Dendritic cell treated with granulocyte-macrophage colony-stimulating factor and Interleukin-4, amounts not matched to agents 40 ng/mL and 50 ng/mL, for 4 days (primary cell): ENCODE data around the gene CCDC71.

Source experiments
- H3K27ac Mint-ChIP-seq: one replicate; pipeline ENCODE4 v1.8.0; 2022; ENCODE audit warnings: mild to moderate bottlenecking, mixed read lengths
- H3K27me3 Mint-ChIP-seq: one replicate; pipeline ENCODE4 v1.8.0; 2022; ENCODE audit warnings: mild to moderate bottlenecking, mixed read lengths
- H3K36me3 Mint-ChIP-seq: one replicate; pipeline ENCODE4 v1.8.0; 2022; ENCODE audit warnings: low read depth, mixed read lengths
- H3K4me1 Mint-ChIP-seq: one replicate; pipeline ENCODE4 v1.8.0; 2022; ENCODE audit warnings: low read depth, mixed read lengths
- H3K4me3 Mint-ChIP-seq: one replicate; pipeline ENCODE4 v1.8.0; 2022; ENCODE audit warnings: mild to moderate bottlenecking, moderate library complexity, mixed read lengths
- H3K9me3 Mint-ChIP-seq: one replicate; pipeline ENCODE4 v1.8.0; 2022; ENCODE audit warnings: mixed read lengths
- intact Hi-C: fragments of 100-400 bp; cut with micrococcal nuclease; formaldehyde crosslinking; loops from one replicate; pipeline ENCODE4 v1.15.0; 2022

CCDC71 gene

DNA sequence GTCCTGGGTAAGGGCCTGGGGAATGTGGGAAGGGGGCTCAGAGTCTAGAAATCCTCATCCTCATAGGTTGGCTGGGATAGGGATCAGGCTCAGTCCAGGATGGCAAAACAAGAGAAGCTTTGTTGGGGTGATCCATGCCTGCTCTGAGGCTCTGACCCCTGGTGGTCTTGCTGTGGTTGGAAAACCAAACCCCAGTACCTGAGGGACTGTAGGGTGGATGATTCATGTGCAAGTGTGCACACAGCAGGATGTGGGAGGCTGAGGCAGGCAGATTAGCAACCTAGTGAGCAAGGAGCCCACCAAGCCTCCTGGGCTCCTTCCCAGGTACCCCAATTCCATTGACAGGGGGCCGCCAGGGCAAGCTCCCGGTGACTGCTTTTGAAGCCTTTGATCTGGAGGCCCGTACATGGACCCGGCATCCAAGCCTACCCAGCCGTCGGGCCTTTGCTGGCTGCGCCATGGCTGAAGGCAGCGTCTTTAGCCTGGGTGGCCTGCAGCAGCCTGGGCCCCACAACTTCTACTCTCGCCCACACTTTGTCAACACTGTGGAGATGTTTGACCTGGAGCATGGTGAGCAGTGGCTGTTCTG is 8.4 kb upstream of the CCDC71 start:
- H3K27ac Mint-ChIP-seq, result no peak overlapping the region
- H3K4me1 Mint-ChIP-seq, result peaks cover 29% of the 10 kb centered on the region
- intact Hi-C loops, result no loop called here
- H3K9me3 Mint-ChIP-seq, result no peaks in the 10 kb centered on the region
- peaks cover 12% of the 10 kb centered on the region for H3K27me3 Mint-ChIP-seq
- H3K4me3 Mint-ChIP-seq, result no peak overlapping the region
- H3K36me3 Mint-ChIP-seq, result no peaks in the 10 kb centered on the region

DNA sequence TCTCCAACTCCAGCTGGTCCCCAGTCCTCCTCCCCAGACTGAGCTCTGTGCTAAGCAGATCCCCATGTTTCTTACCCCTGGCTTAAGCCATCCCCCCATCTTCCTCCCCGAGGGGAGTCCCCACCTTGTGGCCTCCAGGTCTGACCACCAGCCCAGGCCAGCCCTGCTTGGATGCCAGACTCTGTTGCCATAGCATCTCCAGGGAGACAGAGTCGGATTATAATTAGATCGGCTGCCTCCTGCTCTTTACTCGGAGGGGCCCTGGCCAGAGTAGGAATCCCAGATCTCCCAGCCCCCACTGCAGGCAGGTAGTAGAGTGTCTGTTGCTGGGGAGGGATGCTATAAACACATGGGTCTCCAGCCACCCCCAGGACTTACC is 7.7 kb upstream of the CCDC71 start:
- intact Hi-C loops, result no loop called here
- Mint-ChIP-seq H3K36me3 (no peaks in the 10 kb centered on the region), H3K4me1 (peaks cover 29% of the 10 kb centered on the region), H3K9me3 (no peaks in the 10 kb centered on the region), H3K4me3 (no peak overlapping the region), H3K27ac (no peak overlapping the region), H3K27me3 (peaks cover 8% of the 10 kb centered on the region)

GRCh38 chr3:49173116-49173791 is 7.1 kb upstream of the CCDC71 start:
- Mint-ChIP-seq H3K4me1 (peaks cover 29% of the 10 kb centered on the region), H3K36me3 (no peaks in the 10 kb centered on the region), H3K27ac (no peak overlapping the region), H3K9me3 (no peaks in the 10 kb centered on the region), H3K27me3 (peaks cover 8% of the 10 kb centered on the region), H3K4me3 (no peak overlapping the region)
- intact Hi-C loops, result no loop called here

DNA sequence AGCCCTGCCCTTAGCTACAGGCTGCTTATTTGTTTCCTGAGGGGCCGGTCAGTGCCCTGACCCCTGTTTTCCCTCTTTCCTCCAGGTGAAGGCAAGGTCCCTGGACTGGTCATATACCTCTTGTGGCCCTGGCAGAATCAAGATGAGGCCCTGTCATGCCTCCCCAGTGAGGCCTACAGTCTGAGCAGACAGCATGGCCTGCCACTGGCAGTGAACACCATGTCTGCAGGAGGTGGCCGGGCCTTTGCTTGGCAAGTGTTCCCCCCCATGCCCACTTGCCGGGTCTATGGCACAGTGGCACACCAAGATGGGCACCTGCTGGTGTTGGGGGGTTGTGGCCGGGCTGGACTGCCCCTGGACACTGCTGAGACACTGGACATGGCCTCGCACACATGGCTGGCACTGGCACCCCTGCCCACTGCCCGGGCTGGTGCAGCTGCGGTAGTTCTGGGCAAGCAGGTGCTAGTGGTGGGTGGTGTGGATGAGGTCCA is 6.5 kb upstream of the CCDC71 start:
- H3K9me3 Mint-ChIP-seq, result no peaks in the 10 kb centered on the region
- intact Hi-C loops, result no loop called here
- H3K27ac Mint-ChIP-seq, result no peak overlapping the region
- H3K36me3 Mint-ChIP-seq, result no peaks in the 10 kb centered on the region
- peaks cover 9% of the 10 kb centered on the region for H3K27me3 Mint-ChIP-seq
- peaks cover 29% of the 10 kb centered on the region for H3K4me1 Mint-ChIP-seq
- H3K4me3 Mint-ChIP-seq, result no peak overlapping the region

GRCh38 chr3:49171775-49172500 is 5.8 kb upstream of the CCDC71 start:
- Mint-ChIP-seq H3K27me3 (peaks cover 9% of the 10 kb centered on the region), H3K9me3 (no peaks in the 10 kb centered on the region), H3K27ac (peak overlapping the region; percentile 80), H3K4me3 (peak overlapping the region; percentile 83), H3K36me3 (no peaks in the 10 kb centered on the region), H3K4me1 (peaks cover 29% of the 10 kb centered on the region)
- intact Hi-C loops, result loop anchor here (1.0 to 2.0 kb wide), 2 partner anchors 104 to 277 kb away; no protein-coding TSS in a partner anchor

DNA sequence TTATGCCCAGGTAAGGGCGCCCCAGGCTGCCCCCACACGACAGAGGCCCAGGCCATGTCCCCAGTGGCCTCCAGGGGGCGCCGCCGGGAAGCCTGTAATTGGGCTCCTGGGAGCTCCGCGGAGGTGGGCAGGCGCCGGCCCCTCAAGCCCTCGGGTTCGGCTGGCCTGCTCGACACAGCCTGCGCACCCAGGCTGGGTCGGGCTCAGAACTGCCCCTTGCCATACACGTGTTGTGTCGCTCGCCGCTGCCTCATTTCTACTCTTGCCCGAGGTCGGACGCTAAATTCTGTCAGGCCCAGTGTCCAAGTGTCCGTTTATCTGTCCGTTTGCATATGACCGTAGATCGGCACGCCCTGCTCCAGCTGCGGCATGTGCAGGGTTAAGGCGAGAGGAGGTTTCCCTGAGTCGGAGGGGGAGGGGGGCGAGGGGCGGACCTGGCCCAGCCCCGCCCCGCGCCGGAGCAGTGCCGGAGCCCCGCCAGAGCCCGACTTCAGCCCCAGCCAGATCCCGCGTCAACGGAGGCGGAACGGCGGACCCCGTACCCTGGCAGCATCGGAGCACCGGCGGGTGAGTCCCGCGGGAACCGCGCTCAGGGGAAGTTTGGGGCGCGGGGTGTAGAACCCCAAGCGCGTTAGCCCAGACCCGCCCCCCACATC is 5.1 kb upstream of the CCDC71 start, which contains the start of gene KLHDC8B:
Gene KLHDC8B, plus strand, starts transcription at position 480 of the 656 bp plus-strand sequence. CDS start 1,172 bp downstream, outside the sequence.
- Mint-ChIP-seq H3K9me3 (no peaks in the 10 kb centered on the region), H3K4me1 (peaks cover 29% of the 10 kb centered on the region), H3K4me3 (peak within 1 kb of the TSS; percentile 83), H3K27me3 (peaks cover 9% of the 10 kb centered on the region), H3K36me3 (no peaks in the 10 kb centered on the region), H3K27ac (peak within 1 kb of the TSS; percentile 80)
- intact Hi-C loops, result loop anchor here (1.0 to 2.0 kb wide), 2 partner anchors 105 to 278 kb away; no protein-coding TSS in a partner anchor

DNA sequence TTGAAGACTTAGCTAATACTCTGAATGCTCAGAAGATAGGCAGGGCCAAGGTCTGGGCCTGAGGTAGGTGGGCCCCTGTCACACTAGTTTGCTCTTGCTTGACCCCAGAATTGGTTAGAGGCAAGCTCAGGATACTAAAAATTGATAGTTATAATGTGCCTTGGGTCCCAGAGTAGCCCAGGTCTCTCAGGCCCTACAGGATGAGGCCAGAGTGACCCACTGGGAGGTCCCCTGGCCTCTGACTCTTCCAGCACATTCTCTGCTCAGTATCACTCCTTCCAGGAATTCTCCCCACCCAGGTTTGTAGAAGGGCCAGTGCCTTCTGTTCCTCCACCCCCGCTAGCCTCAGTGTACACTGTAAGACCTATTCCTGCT is 4.6 kb upstream of the CCDC71 start:
- intact Hi-C loops, result loop anchor here (1.0 to 2.0 kb wide), 2 partner anchors 106 to 278 kb away; no protein-coding TSS in a partner anchor
- H3K4me3 Mint-ChIP-seq, result peak overlapping the region; percentile 83
- H3K36me3 Mint-ChIP-seq, result peaks cover 4% of the 10 kb centered on the region
- H3K27me3 Mint-ChIP-seq, result peaks cover 9% of the 10 kb centered on the region
- H3K27ac Mint-ChIP-seq, result peak overlapping the region; percentile 80
- peaks cover 29% of the 10 kb centered on the region for H3K4me1 Mint-ChIP-seq
- no peaks in the 10 kb centered on the region for H3K9me3 Mint-ChIP-seq

GRCh38 chr3:49166752-49167556 is 823 bp upstream of the CCDC71 start:
- peaks cover 7% of the 10 kb centered on the region for H3K27me3 Mint-ChIP-seq
- H3K36me3 Mint-ChIP-seq, result peaks cover 38% of the 10 kb centered on the region
- H3K27ac Mint-ChIP-seq, result peak overlapping the region; percentile 95
- H3K4me1 Mint-ChIP-seq, result peaks cover 43% of the 10 kb centered on the region
- intact Hi-C loops, result no loop called here
- no peaks in the 10 kb centered on the region for H3K9me3 Mint-ChIP-seq
- peak overlapping the region; percentile 74 for H3K4me3 Mint-ChIP-seq

DNA sequence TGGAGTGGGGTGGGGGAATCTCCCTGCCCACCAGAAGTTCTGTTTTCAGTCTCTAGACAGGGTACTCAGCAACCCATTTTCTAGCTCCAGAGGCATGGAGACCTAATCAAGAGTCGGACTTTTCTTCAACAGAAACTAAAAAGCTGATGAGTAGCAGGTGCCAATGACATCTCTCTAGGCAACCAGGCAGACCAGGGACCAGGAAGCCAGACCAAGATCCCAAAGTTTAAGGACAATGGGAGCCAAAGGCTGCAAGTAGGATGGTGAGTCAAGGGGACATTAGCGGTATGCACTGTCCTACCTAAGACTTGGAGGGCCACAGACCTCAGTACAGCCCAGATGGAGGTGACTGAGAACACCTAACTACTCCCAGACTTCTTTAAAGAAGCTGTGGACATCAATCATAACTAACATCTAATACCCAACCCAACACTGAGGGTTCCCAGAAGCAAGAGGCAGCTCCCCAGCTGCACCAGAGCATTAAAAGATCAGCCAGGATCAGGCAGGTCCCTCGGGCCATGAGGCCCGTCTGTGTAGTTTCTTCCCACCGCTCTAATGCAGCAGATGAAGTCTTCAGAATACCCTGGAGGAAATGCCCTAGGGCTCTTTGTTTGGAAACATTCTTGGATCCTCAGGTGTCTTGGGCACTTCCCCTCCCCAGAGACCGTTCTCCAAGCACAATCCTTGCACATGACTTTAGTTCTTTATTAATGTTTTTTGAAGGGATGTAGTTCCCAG is 979 bp downstream of the CCDC71 start:
- H3K4me1 Mint-ChIP-seq, result peaks cover 37% of the 10 kb centered on the region
- peak overlapping the region; percentile 88 for H3K4me3 Mint-ChIP-seq
- intact Hi-C loops, result no loop called here
- H3K9me3 Mint-ChIP-seq, result no peaks in the 10 kb centered on the region
- peak overlapping the region; percentile 95 for H3K27ac Mint-ChIP-seq
- peaks cover 46% of the 10 kb centered on the region for H3K36me3 Mint-ChIP-seq
- peaks cover 5% of the 10 kb centered on the region for H3K27me3 Mint-ChIP-seq

DNA sequence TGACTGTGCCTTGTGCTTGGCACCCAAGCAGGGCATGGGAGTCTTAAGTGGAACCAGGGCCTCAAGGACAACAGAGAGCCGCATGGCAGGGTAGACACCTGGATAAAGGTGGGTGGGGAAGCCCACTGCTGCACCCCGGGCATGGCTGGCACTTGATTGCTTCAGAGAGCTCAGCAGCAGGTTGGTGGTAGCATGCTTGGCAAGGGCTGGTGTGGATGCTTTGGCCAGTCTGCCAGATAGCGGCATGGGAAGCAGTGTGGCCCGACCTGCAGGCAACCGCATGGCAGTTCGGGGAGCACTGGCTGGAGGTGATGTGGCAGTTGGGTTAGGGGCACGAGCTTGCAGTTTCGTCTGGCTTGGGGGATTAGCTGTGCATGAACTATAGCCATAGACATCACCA is 2.5 kb downstream of the CCDC71 start:
- no peak overlapping the region for H3K27ac Mint-ChIP-seq
- H3K9me3 Mint-ChIP-seq, result no peaks in the 10 kb centered on the region
- peaks cover 1% of the 10 kb centered on the region for H3K27me3 Mint-ChIP-seq
- peaks cover 46% of the 10 kb centered on the region for H3K36me3 Mint-ChIP-seq
- intact Hi-C loops, result no loop called here
- peaks cover 37% of the 10 kb centered on the region for H3K4me1 Mint-ChIP-seq
- H3K4me3 Mint-ChIP-seq, result no peak overlapping the region

- Mint-ChIP-seq H3K36me3 (peaks cover 46% of the 10 kb centered on the region), H3K4me1 (peaks cover 37% of the 10 kb centered on the region), H3K9me3 (no peaks in the 10 kb centered on the region), H3K27ac (no peak overlapping the region), H3K4me3 (no peak overlapping the region), H3K27me3 (peaks cover under 1% of the 10 kb centered on the region)
- intact Hi-C loops, result no loop called here
Observed at GRCh38 chr3:49162751-49163419, 3.2 kb downstream of the CCDC71 start.

DNA sequence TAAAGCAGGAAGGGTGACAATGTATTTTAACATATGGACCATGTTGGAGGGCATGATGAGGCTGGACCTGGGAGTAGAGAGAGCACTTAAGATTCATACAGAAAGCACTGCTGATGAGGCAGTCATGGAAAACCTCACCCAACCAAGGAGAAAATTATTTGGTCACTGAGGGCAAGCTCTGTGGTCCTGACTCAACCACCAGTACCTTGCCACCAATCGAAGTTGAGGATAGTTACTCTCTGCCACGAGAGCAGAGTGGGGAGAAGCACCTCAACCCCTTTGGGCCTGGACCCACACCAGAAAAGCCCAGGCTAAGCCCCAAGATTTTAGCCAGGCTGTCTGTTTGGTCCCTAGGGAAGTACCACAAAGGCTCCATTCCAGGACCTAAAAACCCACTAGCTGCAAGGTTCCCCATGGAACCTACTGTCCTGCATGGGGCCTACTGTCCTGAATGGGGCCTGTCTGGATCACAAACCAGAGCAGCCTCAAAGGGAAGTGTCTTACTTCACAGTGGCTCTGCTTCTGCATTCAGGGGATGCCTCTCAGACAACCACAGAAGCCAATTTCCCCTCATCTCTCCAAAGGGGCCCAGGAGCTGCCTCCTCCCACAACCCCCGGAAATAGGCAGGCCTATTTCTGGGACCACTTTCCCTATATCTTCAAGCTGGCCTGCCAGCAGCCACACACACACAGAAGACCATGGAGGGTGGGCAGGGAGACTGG is 4.2 kb downstream of the CCDC71 start:
- no peaks in the 10 kb centered on the region for H3K27me3 Mint-ChIP-seq
- H3K9me3 Mint-ChIP-seq, result no peaks in the 10 kb centered on the region
- intact Hi-C loops, result no loop called here
- no peak overlapping the region for H3K27ac Mint-ChIP-seq
- H3K36me3 Mint-ChIP-seq, result peaks cover 46% of the 10 kb centered on the region
- H3K4me3 Mint-ChIP-seq, result no peak overlapping the region
- peaks cover 37% of the 10 kb centered on the region for H3K4me1 Mint-ChIP-seq
